Adrenal gland (tissue), 12 donors: ENCODE results near the gene TANC1. TPM values are rescaled to one million over a fixed set of nuclear protein-coding genes. Genes with fewer than 3 reads are reported as not detected.
A peak's percentile ranks its signal among the peaks of the same experiment; 100 is the strongest.
"Not testable (repeated sequence)": the region's sequence is repeated elsewhere in the genome, so short reads cannot be mapped to it uniquely, and the experiment has no call there.

Source experiments
- DNase-seq, 7 donors: peaks; one replicate each; pipeline ENCODE4 v3.0.0-alpha.2; 2019 to 2020
- H3K27ac ChIP-seq, 5 donors: fragments of 200-600 bp; sonication (generic) in 4 of 5; 1 replicate in 3 of 5; 2 replicates in 2 of 5; pipeline versions ENCODE4 v1.5.1 to v1.8.0; 2016 to 2020; ENCODE audit warnings: mild to moderate bottlenecking in 1 of 5
- H3K27me3 ChIP-seq: fragments of 200-600 bp; 2 replicates; pipeline ENCODE4 v1.8.0; 2021
- H3K36me3 ChIP-seq, 2 donors: fragments of 200-600 bp; replicated peaks in 1 of 2; 1 replicate in 1 of 2; 2 replicates in 1 of 2; pipeline versions ENCODE4 v1.5.1 to v1.8.0; 2018 to 2022
- H3K4me1 ChIP-seq, 2 donors: fragments of 200-600 bp; replicated peaks in 1 of 2; 1 replicate in 1 of 2; 2 replicates in 1 of 2; pipeline versions ENCODE4 v1.5.1 to v1.8.0; 2018 to 2021
- H3K4me3 ChIP-seq, 4 donors: fragments of 200-600 bp; sonication (generic) in 3 of 4; one replicate each; pipeline ENCODE4 v1.5.1; 2016 to 2018
- H3K9me3 ChIP-seq, 3 donors: fragments of 200-600 bp; sonication (generic) in 1 of 3; replicated peaks in 1 of 3; 1 replicate in 2 of 3; 2 replicates in 1 of 3; pipeline versions ENCODE4 v1.5.1 to v1.8.0; 2016 to 2021
- POLR2A ChIP-seq, 2 donors: fragments of 450-650 bp; IDR thresholded peaks; one replicate each; pipeline ENCODE4 v1.6.1; 2017; ENCODE audit warnings: antibody characterized with exemption in 2 of 2, mild to moderate bottlenecking in 2 of 2, moderate library complexity in 1 of 2
- WGBS, 4 donors: extraction: QIAGEN DNeasy Blood & Tissue Kit in 2 of 4; methylation state at CpG; one replicate each; pipeline versions ENCODE4 v1.1.5 to v1.1.7; 2013 to 2017; 5-methylcytosine and 5-hydroxymethylcytosine counted together
- intact Hi-C, 2 donors: fragments of 100-400 bp; cut with DNase I; formaldehyde crosslinking; loops; one replicate each; pipeline versions ENCODE4 v1.14.1 to v1.15.0; 2022 to 2023
- polyA plus RNA-seq, 3 donors: library from polyadenylated mRNA; stranded (reverse); fragments of 200-250 nt in 2 of 3; fragments of 350-450 nt in 1 of 3; fragmentation: Illumina TruSeq in 1 of 3; extraction: RNeasy Lipid Tissue Mini Kit (QIAGEN cat#74804) in 1 of 3; gene quantifications; one replicate each; pipeline ENCODE4 v1.2.3, GENCODE V29; 2013 to 2014
- total RNA-seq, 9 donors: library from RNA; depleted of rRNA in 4 of 9; stranded (reverse); fragments of >200 nt in 4 of 9; fragments of 120-200 nt in 1 of 9; fragmentation: NEBNext Ultra II Directional in 1 of 9; extraction: Animal tissue kit (Norgen Biotek cat#: 25700) in 1 of 9; gene quantifications; one replicate each; pipeline versions ENCODE4 v1.1.0 to v1.2.4, GENCODE V29; 2013 to 2023
- TF ChIP-seq, protein P1 (sequence below), 6 experiments: fragments of 450-650 bp in 4 of 6; fragments of 200-600 bp in 2 of 6; sonication (generic) in 1 of 6; IDR thresholded peaks; 1 replicate in 5 of 6; 2 replicates in 1 of 6; pipeline versions ENCODE4 v1.5.1 to v1.8.0; 2016 to 2021; ENCODE audit warnings: antibody characterized with exemption in 6 of 6, mild to moderate bottlenecking in 2 of 6, moderate library complexity in 1 of 6
- donor health status: healthy with polysubstance abuse.
- donor health status: Bipolar disorder and iron deficiency.
- donor health status: DM: yes; HTN: yes; CAD: no.
- donor health status: DM: no; HTN: no; CAD: no.
- donor health status: DM: no; HTN: no; CAD: no.
- donor health status: DM: yes; HTN: yes; CAD: no.

TANC1 gene
- total and polyA plus RNA-seq, 12 donors, result 14.1 to 53.3 (median 24.8) TPM

DNA sequence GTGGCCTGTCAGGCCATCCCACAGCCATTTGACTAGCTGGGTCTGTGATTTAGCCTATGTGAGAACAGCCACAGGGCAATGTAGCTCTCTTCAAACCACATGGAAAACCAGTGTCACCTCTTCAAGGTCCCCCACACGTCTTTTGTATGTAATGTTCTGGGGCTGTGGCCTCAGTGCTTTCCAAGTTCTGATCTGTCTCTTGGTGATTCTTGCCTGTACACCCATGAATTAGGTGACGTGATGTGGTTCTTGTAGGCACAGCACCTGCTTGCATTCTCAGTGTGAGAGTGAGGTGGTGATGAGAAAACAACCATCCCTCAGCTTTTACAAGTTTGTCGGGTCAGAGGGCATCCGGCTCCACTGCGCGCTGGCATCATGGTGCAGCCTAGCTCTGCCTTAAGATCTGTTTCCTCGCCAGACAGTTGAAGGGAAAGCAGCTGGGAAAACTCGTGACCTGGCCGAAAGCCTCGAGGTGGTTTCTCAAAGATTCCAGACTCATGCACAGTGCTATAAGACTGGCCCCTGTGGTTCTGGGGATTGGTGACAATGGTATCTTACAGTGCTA is 125.8 kb downstream of the TANC1 start:
- Histone ChIP-seq H3K4me1 (peaks cover 27 to 61% of the 10 kb centered on the region in 2 donors), H3K36me3 (no peaks in the 10 kb centered on the region), H3K4me3 (no peak overlapping the region), H3K27me3 (no peaks in the 10 kb centered on the region), H3K9me3 (no peaks in the 10 kb centered on the region), H3K27ac (peak overlapping the region in 2 of 5 donors; percentile 61 to 65)
- 63 to 75% (median 70%) methylated on average over 10 of the region's 10 CpGs for WGBS, 4 donors
- DNase-seq, result peak in 5 of 7 donors; percentile 29 to 73 (median 42)
- intact Hi-C loops, result loop anchor here in 1 of 2 donors (10.0 kb wide), 1 partner anchor 49 kb away; no protein-coding TSS in a partner anchor
- TF ChIP-seq, protein P1, sequence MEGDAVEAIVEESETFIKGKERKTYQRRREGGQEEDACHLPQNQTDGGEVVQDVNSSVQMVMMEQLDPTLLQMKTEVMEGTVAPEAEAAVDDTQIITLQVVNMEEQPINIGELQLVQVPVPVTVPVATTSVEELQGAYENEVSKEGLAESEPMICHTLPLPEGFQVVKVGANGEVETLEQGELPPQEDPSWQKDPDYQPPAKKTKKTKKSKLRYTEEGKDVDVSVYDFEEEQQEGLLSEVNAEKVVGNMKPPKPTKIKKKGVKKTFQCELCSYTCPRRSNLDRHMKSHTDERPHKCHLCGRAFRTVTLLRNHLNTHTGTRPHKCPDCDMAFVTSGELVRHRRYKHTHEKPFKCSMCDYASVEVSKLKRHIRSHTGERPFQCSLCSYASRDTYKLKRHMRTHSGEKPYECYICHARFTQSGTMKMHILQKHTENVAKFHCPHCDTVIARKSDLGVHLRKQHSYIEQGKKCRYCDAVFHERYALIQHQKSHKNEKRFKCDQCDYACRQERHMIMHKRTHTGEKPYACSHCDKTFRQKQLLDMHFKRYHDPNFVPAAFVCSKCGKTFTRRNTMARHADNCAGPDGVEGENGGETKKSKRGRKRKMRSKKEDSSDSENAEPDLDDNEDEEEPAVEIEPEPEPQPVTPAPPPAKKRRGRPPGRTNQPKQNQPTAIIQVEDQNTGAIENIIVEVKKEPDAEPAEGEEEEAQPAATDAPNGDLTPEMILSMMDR (IDR thresholded peaks at IDR 0.05), result no peak
- no peak for TF ChIP-seq POLR2A (IDR thresholded peaks at IDR 0.05)

GRCh38 chr2:159095813-159096212 is 127.4 kb downstream of the TANC1 start:
- intact Hi-C loops, result loop anchor here in 1 of 2 donors (10.0 kb wide), 1 partner anchor 51 kb away; no protein-coding TSS in a partner anchor
- no peaks in the 10 kb centered on the region for H3K27me3 ChIP-seq
- H3K4me1 ChIP-seq, result peaks cover 27 to 59% of the 10 kb centered on the region in 2 donors
- WGBS, 4 donors, result 81 to 94% (median 84%) methylated on average over 1 of the region's 1 CpG
- H3K27ac ChIP-seq, result no peak overlapping the region
- no peak overlapping the region for H3K4me3 ChIP-seq
- TF ChIP-seq, protein P1 (IDR thresholded peaks at IDR 0.05), result no peak
- TF ChIP-seq POLR2A (IDR thresholded peaks at IDR 0.05), result no peak
- no peaks in the 10 kb centered on the region for H3K9me3 ChIP-seq
- no peaks in the 10 kb centered on the region for H3K36me3 ChIP-seq
- DNase-seq, result no peak

GRCh38 chr2:159096302-159096855 is 127.9 kb downstream of the TANC1 start:
- H3K4me3 ChIP-seq, DNase-seq, H3K36me3 ChIP-seq, H3K27me3 ChIP-seq, H3K9me3 ChIP-seq, H3K27ac ChIP-seq: not testable (repeated sequence)
- WGBS, 4 donors, result 91 to 97% (median 95%) methylated on average over 8 of the region's 8 CpGs
- intact Hi-C loops, result loop anchor here in 1 of 2 donors (10.0 kb wide), 1 partner anchor 52 kb away; no protein-coding TSS in a partner anchor
- peaks cover 21 to 56% of the 10 kb centered on the region in 2 donors for H3K4me1 ChIP-seq

DNA sequence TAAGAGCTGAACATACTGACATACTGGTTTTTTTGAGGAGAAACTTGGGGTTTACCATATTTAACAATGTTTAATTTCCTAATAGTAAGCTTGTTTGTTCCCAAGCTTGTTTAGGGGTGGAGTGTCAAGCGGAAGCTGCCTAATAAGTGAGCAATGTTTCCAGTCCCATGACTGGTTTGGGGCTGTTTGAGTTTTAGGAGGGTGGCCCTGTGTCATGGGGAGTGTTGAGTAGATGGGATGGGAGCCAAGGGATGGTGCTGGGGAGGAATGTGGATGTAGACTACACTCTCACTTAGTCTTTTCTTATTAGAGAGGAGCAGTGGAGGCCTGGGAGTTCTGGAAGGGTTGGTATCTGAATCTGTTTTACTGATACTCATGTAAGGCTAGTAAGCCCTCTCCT is 128.5 kb downstream of the TANC1 start:
- Histone ChIP-seq H3K9me3 (no peaks in the 10 kb centered on the region), H3K4me1 (peaks cover 16 to 57% of the 10 kb centered on the region in 2 donors), H3K27ac (peak overlapping the region in 1 of 5 donors; percentile 32), H3K4me3 (no peak overlapping the region), H3K27me3 (no peaks in the 10 kb centered on the region), H3K36me3 (no peaks in the 10 kb centered on the region)
- WGBS, 4 donors, result 74 to 100% (median 97%) methylated on average over 1 of the region's 1 CpG
- intact Hi-C loops, result loop anchor here in 1 of 2 donors (10.0 kb wide), 1 partner anchor 52 kb away; no protein-coding TSS in a partner anchor
- no peak for TF ChIP-seq POLR2A (IDR thresholded peaks at IDR 0.05)
- TF ChIP-seq, protein P1 (IDR thresholded peaks at IDR 0.05), result no peak
- DNase-seq, result no peak
